RWPE1 (cell line): ENCODE data around the gene COMMD2.
A peak's percentile ranks its signal among the peaks of the same experiment; 100 is the strongest.

Experiments used
- CTCF ChIA-PET: fragments of 350-600 bp; sonication (Branson Sonifier 250); formaldehyde crosslinking; extraction: SDS; loops from one replicate; lab custom pipeline; 2021; lab: Yijun Ruan, JAX
- POLR2A ChIA-PET: fragments of 400-600 bp; formaldehyde crosslinking; extraction: SDS; loops from one replicate; lab custom pipeline; 2020; ENCODE audit warnings: antibody characterized with exemption; ENCODE audit not compliant: low non-redundant PET; lab: Yijun Ruan, JAX
- DNase-seq: peaks from one replicate; pipeline ENCODE4 v3.0.0; 2012; ENCODE audit warnings: low spot score
- H3K27ac ChIP-seq: fragments of 450-650 bp; 2 replicates; pipeline ENCODE4 v1.5.1; 2017
- TF ChIP-seq, protein P1 (sequence below): fragments of 450-650 bp; conservative IDR thresholded peaks from 2 replicates; pipeline ENCODE4 v1.5.1; 2017; ENCODE audit warnings: low read depth, mild to moderate bottlenecking

COMMD2 gene

GRCh38 chr3:149736175-149736952, 15.9 kb downstream of the COMMD2 start:
- CTCF ChIA-PET = interaction anchor here (0.6 to 1.0 kb wide), 4 partner anchors 11 to 735 kb away, joined by 4 to 5 read pairs (median 5); no protein-coding TSS in a partner anchor
- peak; percentile 42 for DNase-seq
- TF ChIP-seq, protein P1, sequence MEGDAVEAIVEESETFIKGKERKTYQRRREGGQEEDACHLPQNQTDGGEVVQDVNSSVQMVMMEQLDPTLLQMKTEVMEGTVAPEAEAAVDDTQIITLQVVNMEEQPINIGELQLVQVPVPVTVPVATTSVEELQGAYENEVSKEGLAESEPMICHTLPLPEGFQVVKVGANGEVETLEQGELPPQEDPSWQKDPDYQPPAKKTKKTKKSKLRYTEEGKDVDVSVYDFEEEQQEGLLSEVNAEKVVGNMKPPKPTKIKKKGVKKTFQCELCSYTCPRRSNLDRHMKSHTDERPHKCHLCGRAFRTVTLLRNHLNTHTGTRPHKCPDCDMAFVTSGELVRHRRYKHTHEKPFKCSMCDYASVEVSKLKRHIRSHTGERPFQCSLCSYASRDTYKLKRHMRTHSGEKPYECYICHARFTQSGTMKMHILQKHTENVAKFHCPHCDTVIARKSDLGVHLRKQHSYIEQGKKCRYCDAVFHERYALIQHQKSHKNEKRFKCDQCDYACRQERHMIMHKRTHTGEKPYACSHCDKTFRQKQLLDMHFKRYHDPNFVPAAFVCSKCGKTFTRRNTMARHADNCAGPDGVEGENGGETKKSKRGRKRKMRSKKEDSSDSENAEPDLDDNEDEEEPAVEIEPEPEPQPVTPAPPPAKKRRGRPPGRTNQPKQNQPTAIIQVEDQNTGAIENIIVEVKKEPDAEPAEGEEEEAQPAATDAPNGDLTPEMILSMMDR = no peak
- POLR2A ChIA-PET = no interaction called here
- no peak overlapping the region for H3K27ac ChIP-seq

GRCh38 chr3:149732234-149732633, 20.1 kb downstream of the COMMD2 start:
- ChIA-PET CTCF (interaction anchor here (0.6 kb wide), 1 partner anchor 781 kb away, joined by 3 read pairs; no protein-coding TSS in a partner anchor), POLR2A (no interaction called here)
- DNase-seq = no peak
- H3K27ac ChIP-seq = no peak overlapping the region
- TF ChIP-seq, protein P1 = no peak

GRCh38 chr3:149727656-149728055, 24.6 kb downstream of the COMMD2 start:
- POLR2A ChIA-PET = interaction anchor here (0.7 kb wide), 1 partner anchor 148 kb away, joined by 3 read pairs; no protein-coding TSS in a partner anchor
- CTCF ChIA-PET = interaction anchor here (0.6 kb wide), 1 partner anchor 26 kb away, joined by 4 read pairs; no protein-coding TSS in a partner anchor
- no peak for DNase-seq
- TF ChIP-seq, protein P1 = no peak
- H3K27ac ChIP-seq = no peak overlapping the region

GRCh38 chr3:149726716-149727407, 25.4 kb downstream of the COMMD2 start:
- no peak for DNase-seq
- POLR2A ChIA-PET = no interaction called here
- CTCF ChIA-PET = no interaction called here
- no peak overlapping the region for H3K27ac ChIP-seq
- TF ChIP-seq, protein P1 = no peak

GRCh38 chr3:149723781-149724180, 28.5 kb downstream of the COMMD2 start:
- TF ChIP-seq, protein P1 = no peak
- no peak for DNase-seq
- H3K27ac ChIP-seq = no peak overlapping the region
- ChIA-PET CTCF (no interaction called here), POLR2A (interaction anchor here (0.5 kb wide), 1 partner anchor 193 kb away, joined by 6 read pairs; no protein-coding TSS in a partner anchor)

- TF ChIP-seq, protein P1 = no peak
- POLR2A ChIA-PET = no interaction called here
- CTCF ChIA-PET = no interaction called here
- no peak overlapping the region for H3K27ac ChIP-seq
- DNase-seq = no peak
Measured at GRCh38 chr3:149720918-149721317, 31.4 kb downstream of the COMMD2 start.
